HAP-1 (cell line): ENCODE data around the gene DUSP14.
A peak's percentile ranks its signal among the peaks of the same experiment; 100 is the strongest.
"Not testable (repeated sequence)": the region's sequence is repeated elsewhere in the genome, so short reads cannot be mapped to it uniquely, and the experiment has no call there.

Experiments
- DNase-seq, 2 experiments: peaks; one replicate each; pipeline ENCODE4 v3.0.0-alpha.2; 2016 to 2020; ENCODE audit warnings: low spot score in 2 of 2
- H3K27me3 ChIP-seq: fragments of 250-450 bp; sonication (Bioruptor Pico); 2 replicates; pipeline ENCODE4 v1.5.1; 2020; ENCODE audit warnings: low read depth, mild to moderate bottlenecking, moderate library complexity
- H3K36me3 ChIP-seq: fragments of 250-450 bp; sonication (Bioruptor Pico); replicated peaks from 2 replicates; pipeline ENCODE4 v1.5.1; 2020; ENCODE audit warnings: mild to moderate bottlenecking
- H3K4me1 ChIP-seq: fragments of 250-450 bp; sonication (Bioruptor Pico); 2 replicates; pipeline ENCODE4 v1.5.1; 2020; ENCODE audit warnings: mild to moderate bottlenecking
- H3K4me3 ChIP-seq: fragments of 250-450 bp; sonication (Bioruptor Pico); 2 replicates; pipeline ENCODE4 v1.5.1; 2020; ENCODE audit warnings: mild to moderate bottlenecking, moderate library complexity
- H3K9me3 ChIP-seq: fragments of 250-450 bp; sonication (Bioruptor Pico); 2 replicates; pipeline ENCODE4 v1.5.1; 2020; ENCODE audit warnings: mild to moderate bottlenecking, moderate library complexity
- in situ Hi-C: fragments of 300-500 bp; cut with MboI; formaldehyde crosslinking; loops from 3 replicates; pipeline ENCODE4 v1.14.3; 2020; ENCODE audit warnings: low sequenced_read_pairs, inconsistent platforms, mixed read lengths

The DUSP14 gene

DNA sequence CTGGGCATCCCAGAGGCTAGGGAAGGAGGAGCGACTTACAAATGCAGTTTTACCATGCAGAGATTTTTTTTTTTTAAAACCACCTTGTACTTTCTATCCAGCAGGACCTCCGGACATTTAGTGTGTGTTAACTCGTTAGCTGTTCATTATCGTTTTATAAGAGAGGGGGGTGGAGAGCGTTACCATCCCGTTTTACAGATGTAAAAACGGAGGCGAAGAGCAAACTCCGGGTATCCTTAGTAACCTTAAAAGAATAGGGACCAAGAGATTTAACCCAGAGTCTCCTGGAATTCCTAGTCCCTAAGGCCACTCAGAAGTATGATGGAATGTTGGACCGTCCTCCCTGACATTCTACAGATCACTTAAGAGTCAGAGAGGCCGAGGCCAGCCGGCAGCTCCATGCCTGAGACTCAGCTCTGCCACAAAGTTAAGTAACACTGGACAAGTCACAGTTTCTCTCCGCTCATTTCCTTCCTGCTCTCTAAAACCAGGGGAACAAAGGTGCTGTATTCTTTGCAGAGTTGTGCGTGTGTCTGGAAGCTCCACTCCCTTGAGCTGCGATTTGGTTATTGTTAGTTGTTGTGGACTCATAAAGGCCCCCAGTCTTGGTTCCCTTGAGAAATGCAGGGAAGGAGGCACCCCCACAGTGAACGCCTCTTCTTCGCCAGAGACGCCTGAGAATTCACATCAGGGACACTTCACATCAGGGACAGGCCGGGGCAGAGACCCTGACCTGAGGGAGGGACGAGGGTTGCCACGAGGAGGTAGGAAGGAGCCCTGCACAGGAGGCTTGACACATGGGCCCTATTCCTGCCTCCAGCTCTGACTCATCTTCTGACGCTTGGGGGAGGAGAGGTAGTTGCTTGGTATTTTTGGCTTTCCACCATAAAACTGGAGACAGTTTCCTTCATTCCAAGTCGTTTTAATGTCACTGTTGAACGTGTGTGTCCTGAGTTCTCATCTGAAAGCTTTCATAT lies 1.2 kb downstream of the DUSP14 start:
- peak; percentile 77 to 79 for DNase-seq
- in situ Hi-C loops, result no loop called here
- peaks cover 46% of the 10 kb centered on the region for H3K4me1 ChIP-seq

DNA sequence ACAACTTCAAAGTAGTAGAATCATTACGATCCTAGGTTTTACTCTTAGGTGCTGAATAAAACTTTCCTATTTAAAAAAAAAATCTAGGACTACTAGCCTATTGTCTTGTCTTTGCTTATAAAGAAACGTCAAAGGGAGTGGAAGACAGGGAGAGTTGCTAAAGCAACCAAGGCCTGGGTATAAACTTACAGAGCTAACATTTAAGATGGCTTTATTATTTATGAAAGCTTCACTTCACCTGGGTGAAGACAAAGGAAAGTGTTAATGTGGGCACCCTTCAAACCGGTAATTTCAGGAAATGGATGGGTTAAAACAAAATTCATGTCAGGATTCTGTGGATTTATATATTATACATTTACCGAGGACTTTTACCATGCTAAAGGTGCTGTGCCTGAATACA lies 2.5 kb downstream of the DUSP14 start:
- Histone ChIP-seq H3K4me3 (peak overlapping the region; percentile 56), H3K36me3 (no peaks in the 10 kb centered on the region), H3K27me3 (no peaks in the 10 kb centered on the region), H3K9me3 (no peaks in the 10 kb centered on the region), H3K4me1 (peaks cover 39% of the 10 kb centered on the region)
- DNase-seq, result peak in 1 of 2 experiments; percentile 34
- in situ Hi-C loops, result no loop called here

More for the DNA sequence above, 1.2 kb downstream of the DUSP14 start:
- H3K27me3 ChIP-seq, result no peaks in the 10 kb centered on the region
- H3K4me3 ChIP-seq, result peak overlapping the region; percentile 56
- H3K9me3 ChIP-seq, result no peaks in the 10 kb centered on the region
- H3K36me3 ChIP-seq, result no peaks in the 10 kb centered on the region

DNA sequence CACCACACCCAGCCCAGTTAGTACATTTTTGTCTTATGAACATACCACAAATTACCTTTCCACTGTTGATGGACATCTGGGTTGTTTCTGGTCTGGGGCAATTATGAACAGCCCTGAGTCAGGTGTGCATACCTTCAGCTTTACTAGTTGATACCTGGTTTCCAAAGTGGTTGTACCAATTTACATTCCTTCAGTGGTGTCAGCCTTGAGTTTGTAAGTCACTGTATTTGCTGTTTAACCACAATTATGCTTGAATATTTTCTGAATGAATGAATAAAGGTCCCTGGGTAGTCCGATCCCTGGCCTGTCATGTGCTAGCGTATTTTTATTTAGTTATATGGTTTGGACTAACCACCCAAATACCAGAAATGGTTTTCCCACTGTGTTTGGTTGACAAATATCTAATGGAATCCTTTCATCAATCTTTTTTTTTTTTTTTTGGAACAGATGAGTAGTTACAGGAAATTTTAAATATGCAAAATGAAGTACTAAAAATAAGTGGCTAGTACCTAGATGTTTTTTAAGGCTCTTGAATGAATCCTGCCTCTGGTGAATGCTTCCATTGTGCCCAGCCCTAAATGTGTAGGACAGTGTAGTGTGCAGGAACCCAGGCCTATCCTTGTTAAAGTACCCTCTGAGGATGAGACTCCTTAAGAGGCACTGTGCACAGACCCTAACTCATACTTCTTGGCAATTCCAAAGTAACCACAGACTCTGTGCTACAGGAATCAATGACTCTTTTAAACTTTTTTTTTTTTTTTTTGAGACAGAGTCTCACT lies 3.7 kb downstream of the DUSP14 start:
- H3K9me3 ChIP-seq, result no peaks in the 10 kb centered on the region
- no peaks in the 10 kb centered on the region for H3K27me3 ChIP-seq
- H3K4me3 ChIP-seq, result no peak overlapping the region
- in situ Hi-C loops, result no loop called here
- DNase-seq, result no peak
- peaks cover 28% of the 10 kb centered on the region for H3K4me1 ChIP-seq
- H3K36me3 ChIP-seq, result no peaks in the 10 kb centered on the region

DNA sequence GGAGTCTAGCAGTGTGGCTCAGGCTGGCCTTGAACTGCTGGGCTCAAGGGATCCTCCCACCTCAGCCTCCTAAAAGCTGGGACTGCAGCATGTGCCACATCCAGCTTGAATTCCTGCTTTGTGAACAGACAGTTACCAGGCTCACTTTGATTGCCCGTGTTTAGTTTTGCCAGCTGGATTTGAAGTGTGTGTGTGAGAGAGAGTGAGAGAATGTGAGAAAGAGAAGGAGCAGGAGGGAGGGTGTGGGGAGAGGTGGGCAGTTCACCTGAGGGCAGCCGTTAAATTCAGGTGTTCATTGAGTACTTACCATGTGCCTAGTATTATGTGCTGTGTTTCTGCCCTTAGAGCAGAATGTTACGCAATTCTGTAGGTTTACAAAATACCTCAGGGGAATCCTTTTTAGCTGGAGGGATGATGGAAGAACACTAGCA lies 4.7 kb downstream of the DUSP14 start:
- in situ Hi-C loops, result no loop called here
- Histone ChIP-seq H3K9me3 (no peaks in the 10 kb centered on the region), H3K4me1 (peaks cover 25% of the 10 kb centered on the region), H3K27me3 (no peaks in the 10 kb centered on the region), H3K36me3 (no peaks in the 10 kb centered on the region), H3K4me3 (no peak overlapping the region)
- DNase-seq, result no peak

DNA sequence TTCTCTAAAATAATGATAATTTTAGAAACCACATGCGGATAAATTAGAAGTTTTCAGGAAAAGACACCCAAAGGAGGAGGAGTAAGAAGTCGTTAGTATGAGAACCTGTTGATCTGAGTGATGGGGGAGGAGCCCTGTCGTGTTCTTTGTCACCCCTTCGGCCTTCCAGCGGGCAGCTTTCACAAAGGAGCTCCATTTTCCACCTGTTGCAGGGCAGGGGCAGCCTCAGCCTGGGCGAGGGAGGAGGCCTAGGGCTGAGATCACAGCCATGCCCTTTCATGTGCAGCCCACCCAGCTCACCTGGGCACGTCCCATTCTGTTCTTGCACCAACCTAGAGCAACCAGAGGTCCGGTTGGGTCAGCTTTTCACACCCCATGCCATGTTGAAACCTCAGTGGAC lies 5.3 kb downstream of the DUSP14 start:
- Histone ChIP-seq H3K4me3 (no peak overlapping the region), H3K27me3 (no peaks in the 10 kb centered on the region), H3K36me3 (no peaks in the 10 kb centered on the region), H3K4me1 (peaks cover 25% of the 10 kb centered on the region), H3K9me3 (no peaks in the 10 kb centered on the region)
- peak; percentile 37 to 71 for DNase-seq
- in situ Hi-C loops, result no loop called here

DNA sequence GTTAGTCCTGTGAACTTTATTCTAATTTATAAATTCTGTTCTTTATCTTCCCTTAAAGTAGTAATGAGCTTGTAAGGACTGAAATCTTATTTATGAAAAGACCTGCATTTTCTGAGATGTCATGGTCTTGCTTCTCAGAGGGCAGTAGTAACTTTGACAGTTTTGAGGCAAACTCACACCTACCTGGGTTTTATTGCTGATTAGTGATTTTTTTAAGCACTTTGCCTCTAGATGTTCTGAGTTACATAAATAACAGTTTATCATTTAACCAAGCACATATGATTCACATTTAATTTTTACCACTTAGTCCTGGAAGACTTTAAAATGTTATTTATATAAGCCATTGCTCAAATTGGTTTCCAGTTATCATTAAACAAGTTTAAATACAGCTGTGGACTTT lies 10.7 kb downstream of the DUSP14 start:
- DNase-seq, result no peak

DNA sequence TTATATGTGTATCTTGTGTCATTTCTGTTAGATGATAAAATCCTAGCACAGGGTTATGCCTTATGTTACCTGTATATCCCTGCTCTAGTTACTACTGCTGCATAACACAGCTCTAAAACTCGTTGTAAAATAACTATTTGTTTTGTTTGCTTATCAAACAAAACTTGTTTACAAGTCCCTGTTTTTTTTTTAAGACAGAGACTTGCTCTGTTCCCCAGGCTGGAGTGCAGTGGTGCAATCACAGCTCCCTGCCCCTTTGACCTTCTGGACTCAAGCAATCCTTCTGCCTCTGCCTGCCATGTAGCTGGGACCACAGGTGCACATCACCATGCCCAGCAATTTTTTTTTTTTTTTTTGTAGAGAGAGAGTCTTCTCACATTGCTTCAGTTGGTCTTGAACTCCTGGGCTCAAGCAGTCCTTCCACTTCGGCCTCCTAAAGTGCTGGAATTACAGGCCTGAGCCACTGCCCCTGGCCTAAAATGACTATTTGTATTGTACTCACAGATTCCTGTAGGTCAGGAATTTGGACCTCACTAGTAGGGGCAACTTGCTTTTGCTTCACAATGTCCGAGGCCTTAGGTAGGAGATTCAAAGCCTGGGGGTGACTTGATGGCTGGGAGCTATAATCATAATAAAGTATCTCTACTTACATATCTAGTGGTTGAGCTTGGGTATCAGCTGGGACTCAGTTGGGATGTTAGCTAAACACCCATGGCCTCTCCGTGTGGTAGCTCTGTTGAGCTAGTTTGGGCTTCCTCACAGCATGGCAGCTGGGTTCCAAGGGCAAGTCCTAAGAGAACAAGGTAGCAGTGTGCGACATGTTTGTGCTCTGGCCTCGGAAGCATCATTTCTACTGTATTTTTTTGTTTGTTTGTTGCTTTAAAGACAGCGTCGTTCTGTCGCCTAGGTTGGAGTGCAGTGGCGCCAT lies 12.6 kb downstream of the DUSP14 start:
- Histone ChIP-seq H3K9me3 (no peaks in the 10 kb centered on the region), H3K27me3 (no peaks in the 10 kb centered on the region), H3K36me3 (no peaks in the 10 kb centered on the region; the same call in 1 of the 2 replicates), H3K4me1 (no peaks in the 10 kb centered on the region; the same call in 1 of the 2 replicates), H3K4me3 (no peak overlapping the region)
- no peak for DNase-seq
- in situ Hi-C loops, result no loop called here

More for the DNA sequence above, 10.7 kb downstream of the DUSP14 start:
- H3K27me3 ChIP-seq, result no peaks in the 10 kb centered on the region
- peaks cover under 1% of the 10 kb centered on the region for H3K4me1 ChIP-seq
- H3K4me3 ChIP-seq, result no peak overlapping the region
- H3K36me3 ChIP-seq, result no peaks in the 10 kb centered on the region; the same call in 1 of the 2 replicates
- no peaks in the 10 kb centered on the region for H3K9me3 ChIP-seq
- in situ Hi-C loops, result no loop called here

DNA sequence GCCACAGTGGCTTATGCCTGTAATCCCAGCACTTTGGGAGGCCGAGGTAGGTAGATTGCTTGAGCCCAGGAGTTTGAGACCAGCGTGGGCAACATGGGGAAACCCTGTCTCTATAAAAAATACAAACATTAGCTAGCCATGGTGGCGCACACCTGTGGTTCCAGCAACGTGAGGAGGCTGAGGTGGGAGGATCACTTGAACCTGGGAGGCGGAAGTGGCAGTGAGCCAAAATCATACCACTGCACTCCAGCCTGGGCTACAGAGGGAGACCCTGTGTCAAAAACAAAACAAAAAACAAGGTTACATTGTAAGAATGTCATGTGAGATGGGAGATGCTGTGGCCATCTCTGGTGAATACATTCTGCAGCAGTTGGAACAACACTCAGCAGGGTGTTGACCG lies 13.5 kb downstream of the DUSP14 start:
- Histone ChIP-seq H3K4me3 (no peak overlapping the region), H3K27me3 (no peaks in the 10 kb centered on the region), H3K36me3 (no peaks in the 10 kb centered on the region; the same call in 1 of the 2 replicates), H3K9me3 (no peaks in the 10 kb centered on the region), H3K4me1 (no peaks in the 10 kb centered on the region; the same call in 1 of the 2 replicates)
- in situ Hi-C loops, result no loop called here
- no peak for DNase-seq

DNA sequence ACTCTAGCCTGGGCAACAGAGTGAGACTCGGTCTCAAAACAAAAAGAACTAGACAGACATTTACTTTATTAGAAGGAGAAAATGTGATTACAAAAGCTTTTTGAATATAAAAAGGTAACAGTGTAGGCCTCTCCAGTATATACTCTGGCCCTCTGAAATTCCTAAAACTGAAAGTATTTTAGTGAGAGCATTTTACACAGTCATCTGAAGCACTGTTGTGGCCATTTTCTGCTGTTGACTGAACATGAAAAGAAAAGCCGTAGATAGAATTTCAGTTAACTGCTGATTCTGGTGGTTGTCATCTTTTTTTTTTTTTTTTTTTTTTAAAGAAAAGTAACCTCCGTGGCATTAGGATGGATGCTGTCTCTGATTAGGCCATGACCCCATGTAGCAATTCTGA lies 15.6 kb downstream of the DUSP14 start:
- no peak for DNase-seq

DNA sequence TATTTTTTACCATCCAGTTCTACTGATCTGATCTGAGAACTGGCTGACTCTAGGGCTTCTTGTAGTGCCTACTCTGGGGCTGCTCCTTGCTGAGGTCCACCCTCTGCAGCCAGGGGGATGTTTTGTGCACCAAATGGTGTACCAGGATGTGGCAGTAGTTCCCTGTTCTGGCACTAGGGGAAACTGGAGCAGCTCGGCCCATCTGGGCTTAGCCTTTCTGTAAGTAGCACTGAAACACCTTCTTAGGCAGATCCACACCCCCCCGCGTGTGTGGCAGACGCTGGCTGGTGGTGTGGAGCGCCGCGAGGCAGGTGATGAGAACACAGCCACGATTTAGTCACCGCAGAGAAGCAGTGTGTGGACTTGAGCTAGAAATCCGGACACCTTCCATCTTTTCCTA lies 17.0 kb downstream of the DUSP14 start:
- Histone ChIP-seq H3K9me3 (no peaks in the 10 kb centered on the region), H3K27me3 (no peaks in the 10 kb centered on the region), H3K4me3 (no peak overlapping the region), H3K36me3 (no peaks in the 10 kb centered on the region), H3K4me1 (no peaks in the 10 kb centered on the region)
- DNase-seq, result peak in 1 of 2 experiments; percentile 70
- in situ Hi-C loops, result no loop called here

More for the DNA sequence above, 15.6 kb downstream of the DUSP14 start:
- Histone ChIP-seq H3K4me3 (no peak overlapping the region), H3K36me3 (no peaks in the 10 kb centered on the region; the same call in 1 of the 2 replicates), H3K4me1 (no peaks in the 10 kb centered on the region; the same call in 1 of the 2 replicates), H3K9me3 (no peaks in the 10 kb centered on the region), H3K27me3 (no peaks in the 10 kb centered on the region)
- in situ Hi-C loops, result no loop called here

DNA sequence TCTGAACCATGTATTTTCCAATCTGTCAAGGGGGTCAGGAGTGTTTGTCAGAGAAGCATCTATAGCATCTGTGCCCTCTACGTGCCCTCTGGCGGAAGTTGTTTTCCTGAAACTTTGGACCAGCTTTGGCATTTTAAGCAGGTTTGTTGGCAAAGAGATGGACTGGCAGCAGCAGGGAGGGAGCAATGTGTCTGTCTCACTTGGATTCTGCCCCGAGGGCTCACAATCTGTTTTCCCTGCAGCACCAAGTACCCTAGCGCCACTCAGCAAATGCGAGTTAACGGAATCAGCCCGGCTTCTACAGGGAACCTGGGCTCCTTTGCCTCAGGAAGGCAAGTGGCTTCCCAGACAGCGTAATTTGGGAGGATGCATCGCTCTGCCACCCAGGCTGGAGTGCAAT lies 17.4 kb downstream of the DUSP14 start:
- no peaks in the 10 kb centered on the region for H3K9me3 ChIP-seq
- no peak overlapping the region for H3K4me3 ChIP-seq
- DNase-seq, result no peak
- in situ Hi-C loops, result no loop called here
- peaks cover 2% of the 10 kb centered on the region for H3K36me3 ChIP-seq
- H3K4me1 ChIP-seq, result no peaks in the 10 kb centered on the region
- no peaks in the 10 kb centered on the region for H3K27me3 ChIP-seq

DNA sequence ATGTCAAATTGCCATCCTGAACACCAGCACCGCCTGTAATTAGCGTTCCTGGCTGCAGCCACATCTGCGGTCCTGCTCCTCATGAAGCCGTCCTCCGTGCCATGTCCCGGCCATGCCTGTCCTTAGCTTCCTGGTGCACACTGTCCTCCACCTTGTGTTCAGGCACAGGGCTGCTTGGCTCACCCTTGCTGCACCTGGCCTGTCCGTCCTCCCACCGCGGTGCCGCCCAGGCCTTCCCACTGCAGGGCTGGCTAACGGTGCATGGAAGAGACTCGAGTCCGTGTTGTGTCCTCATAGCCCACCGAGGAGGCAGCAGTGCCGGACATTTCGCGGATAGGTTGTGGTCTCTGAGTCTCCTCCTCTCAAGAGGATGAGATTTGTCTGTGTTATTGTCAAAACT lies 20.4 kb downstream of the DUSP14 start:
- in situ Hi-C loops, result no loop called here
- DNase-seq, result no peak
- Histone ChIP-seq H3K4me3 (no peak overlapping the region), H3K4me1 (no peaks in the 10 kb centered on the region), H3K27me3 (no peaks in the 10 kb centered on the region), H3K36me3 (peaks cover 16% of the 10 kb centered on the region), H3K9me3 (no peaks in the 10 kb centered on the region)

DNA sequence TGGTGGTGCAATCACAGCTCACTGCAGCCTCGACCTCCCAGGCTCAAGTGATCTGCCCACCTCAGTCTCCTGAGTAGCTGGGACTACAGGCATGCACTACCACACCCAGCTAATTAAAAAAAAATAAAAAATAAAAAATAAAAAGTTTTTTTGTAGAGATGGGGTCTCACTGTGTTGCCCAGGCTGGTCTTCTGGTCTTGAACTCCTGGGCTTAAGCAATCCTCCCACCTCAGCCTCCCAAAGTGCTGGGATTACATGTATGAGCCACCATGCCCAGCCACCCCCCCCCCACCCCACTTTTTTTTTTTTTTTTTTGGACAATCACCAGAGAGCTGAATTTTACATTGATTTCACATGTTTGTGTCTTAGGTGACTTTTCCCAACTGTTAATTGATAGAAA lies 22.0 kb downstream of the DUSP14 start:
- H3K4me3 ChIP-seq, H3K9me3 ChIP-seq, in situ Hi-C loops, DNase-seq, H3K27me3 ChIP-seq, H3K4me1 ChIP-seq: not testable (repeated sequence)
- H3K36me3 ChIP-seq, result peaks cover 16% of the 10 kb centered on the region
